Activated T-cell treated with anti-CD3 and anti-CD28 coated beads, Interleukin-2, amount 50 U/mL, for 72 hours (primary cell): ENCODE data around the gene RPS5. TPM values are rescaled to one million over a fixed set of nuclear protein-coding genes. Genes with fewer than 3 reads are reported as not detected.

Source experiments
- ATAC-seq, 2 donors: fragments of 150-1000 bp; cut with Tn5 transposase; replicated peaks in 1 of 2; 2 replicates each; pipeline ENCODE4 v1.10.0; 2021; ENCODE audit warnings: moderate library complexity in 2 of 2, mild to moderate bottlenecking in 1 of 2
- DNase-seq, 2 donors: peaks; one replicate each; pipeline ENCODE4 v3.0.0; 2021 to 2022; ENCODE audit warnings: mixed read lengths in 1 of 2
- H3K27ac Mint-ChIP-seq: one replicate; pipeline ENCODE4 v1.8.0; 2022; ENCODE audit warnings: mild to moderate bottlenecking, moderate library complexity, mixed read lengths
- H3K27me3 Mint-ChIP-seq: one replicate; pipeline ENCODE4 v1.8.0; 2022; ENCODE audit warnings: low read depth, mixed read lengths
- H3K36me3 Mint-ChIP-seq, 2 donors: one replicate each; pipeline ENCODE4 v1.8.0; 2022; ENCODE audit warnings: mixed read lengths in 2 of 2, mild to moderate bottlenecking in 1 of 2; ENCODE audit not compliant: insufficient read depth in 2 of 2
- H3K4me1 Mint-ChIP-seq: one replicate; pipeline ENCODE4 v1.8.0; 2022; ENCODE audit warnings: low read depth, mixed read lengths
- H3K4me3 Mint-ChIP-seq, 2 donors: one replicate each; pipeline ENCODE4 v1.8.0; 2022; ENCODE audit warnings: mild to moderate bottlenecking in 2 of 2, mixed read lengths in 2 of 2, moderate library complexity in 2 of 2
- H3K9me3 Mint-ChIP-seq, 2 donors: one replicate each; pipeline ENCODE4 v1.8.0; 2022; ENCODE audit warnings: mixed read lengths in 2 of 2
- total RNA-seq, 2 donors: library from RNA; stranded (reverse); gene quantifications; one replicate each; pipeline ENCODE4 v1.2.3, GENCODE V29; 2022

RPS5 gene
- total RNA-seq, 2 donors from 2014 or later: 1,499 to 1,539 TPM

DNA sequence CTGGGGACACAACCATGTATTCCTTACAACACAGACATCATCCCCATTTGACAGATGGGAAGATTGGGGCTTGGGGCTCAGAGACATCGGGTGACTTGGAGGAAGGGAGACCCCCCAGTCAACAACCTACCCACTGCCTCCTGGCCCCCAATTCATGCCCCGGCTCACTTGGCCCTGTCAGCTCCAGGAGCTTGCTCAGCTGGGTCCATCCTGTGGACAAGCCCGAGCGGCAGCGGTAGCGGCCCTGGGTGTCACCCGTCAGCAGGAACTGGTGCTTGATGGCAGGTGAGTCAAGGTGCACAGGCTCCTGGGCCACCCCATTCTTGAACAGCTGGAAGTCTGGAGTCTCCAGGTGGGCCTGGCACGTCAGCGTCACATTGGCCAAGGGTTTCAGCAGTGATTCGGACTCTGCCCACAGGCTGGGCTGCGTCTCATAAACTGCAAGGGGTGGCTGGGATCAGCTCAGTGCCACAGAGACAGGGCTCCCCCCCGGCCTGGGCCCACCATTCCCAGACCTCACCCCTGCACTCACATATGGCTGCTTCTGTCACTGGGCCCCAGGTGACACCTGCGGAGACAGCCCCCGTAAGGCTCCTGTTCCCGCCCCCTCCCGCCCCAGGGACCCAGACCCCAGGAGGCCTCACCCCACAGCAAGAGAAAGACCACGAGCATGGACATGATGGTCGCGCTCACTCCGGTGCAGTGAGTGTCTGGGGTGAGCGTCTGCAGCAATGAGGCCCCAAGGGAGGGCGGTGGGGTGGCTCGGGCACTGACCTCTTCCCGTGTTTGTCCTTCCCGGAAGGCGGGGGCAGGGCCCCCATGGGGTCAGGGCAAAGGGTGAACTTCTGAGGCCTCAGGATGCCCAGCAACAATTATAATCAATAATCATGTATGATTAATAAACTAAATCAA, 34.1 kb upstream of the RPS5 start, which contains the start of gene A1BG:
Gene A1BG, minus strand, starts transcription at position 733 of the 912 bp plus-strand sequence. Its CDS starts 55 bp downstream, at position 678.
- ATAC-seq: no peak
- DNase-seq: no peak
- peaks cover 20% of the 10 kb centered on the region for H3K4me1 Mint-ChIP-seq
- no peaks in the 10 kb centered on the region for H3K27me3 Mint-ChIP-seq
- no peaks in the 10 kb centered on the region for H3K9me3 Mint-ChIP-seq
- no peak within 1 kb of the TSS for H3K27ac Mint-ChIP-seq
- no peak within 1 kb of the TSS for H3K4me3 Mint-ChIP-seq
- peaks cover 2 to 4% of the 10 kb centered on the region in 2 donors for H3K36me3 Mint-ChIP-seq

DNA sequence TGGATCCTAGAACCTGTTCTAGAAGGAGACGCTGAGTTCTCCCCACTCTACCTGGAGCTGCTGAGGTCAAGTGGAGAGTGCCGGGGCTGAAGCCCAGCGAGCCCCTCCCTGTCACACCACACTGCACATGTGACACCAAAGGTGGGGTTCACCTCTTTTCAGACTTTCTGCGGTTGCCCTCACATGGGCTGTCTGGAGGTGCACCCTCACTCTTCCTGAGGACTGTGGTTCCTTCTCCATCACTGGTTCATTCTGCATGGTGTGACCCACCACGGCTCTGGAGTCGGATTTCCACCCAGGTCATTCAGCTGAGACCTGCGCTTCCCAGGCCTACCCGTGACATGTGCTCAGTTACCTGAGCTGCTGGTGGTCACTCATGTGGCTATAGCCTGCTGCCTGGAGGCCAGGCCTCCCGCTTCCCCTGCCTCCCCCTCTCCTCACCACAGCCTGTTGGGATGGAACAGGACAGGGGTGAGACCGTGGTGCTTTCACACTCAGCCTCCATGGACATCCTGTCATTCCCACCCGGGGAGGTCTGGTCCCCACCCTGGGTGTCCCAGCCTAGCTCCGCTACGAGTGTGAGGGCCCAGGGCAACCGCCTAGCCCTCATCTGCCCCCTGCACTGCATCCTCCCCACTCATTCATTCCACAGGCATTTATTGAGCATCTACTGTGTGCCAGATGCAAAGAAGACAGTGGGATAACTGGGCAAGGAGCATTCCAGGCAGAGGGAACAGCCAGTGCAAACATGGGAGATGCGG, 33.2 kb upstream of the RPS5 start:
- ATAC-seq: no peak
- no peaks in the 10 kb centered on the region for H3K9me3 Mint-ChIP-seq
- no peak for DNase-seq
- no peaks in the 10 kb centered on the region for H3K27me3 Mint-ChIP-seq
- peaks cover 11% of the 10 kb centered on the region for H3K4me1 Mint-ChIP-seq
- no peak overlapping the region for H3K4me3 Mint-ChIP-seq
- peaks cover 2 to 4% of the 10 kb centered on the region in 2 donors for H3K36me3 Mint-ChIP-seq
- no peak overlapping the region for H3K27ac Mint-ChIP-seq

DNA sequence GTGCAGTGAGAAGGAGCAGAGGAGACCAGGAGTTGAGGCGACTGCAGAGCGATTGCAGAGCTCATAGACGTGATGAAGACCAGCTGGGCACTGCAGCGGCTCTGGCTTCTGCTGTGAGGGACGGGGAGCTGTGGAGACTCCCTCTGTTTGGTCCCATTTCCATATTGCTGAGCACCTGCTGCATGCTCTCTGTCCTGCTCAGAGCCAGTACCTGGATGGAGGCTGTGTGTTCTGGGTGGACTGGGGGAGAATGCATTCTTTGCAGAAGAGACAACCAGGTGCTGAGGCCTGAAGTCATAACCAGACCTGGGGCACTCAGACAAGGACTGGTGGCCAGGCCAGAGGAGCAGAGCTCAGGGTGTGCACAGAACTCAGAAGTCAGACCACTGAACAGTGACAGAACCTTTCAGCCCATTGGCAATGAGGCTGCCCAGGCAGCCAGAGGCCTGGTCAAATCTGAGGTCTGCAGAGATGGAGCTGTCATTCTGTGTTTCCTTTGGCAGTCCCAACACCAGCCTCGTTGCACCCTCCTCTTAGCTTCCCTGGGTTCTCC, 32.5 kb upstream of the RPS5 start:
- no peak for ATAC-seq
- Mint-ChIP-seq H3K4me3 (no peak overlapping the region), H3K4me1 (peaks cover 4% of the 10 kb centered on the region), H3K9me3 (no peaks in the 10 kb centered on the region), H3K27ac (no peak overlapping the region), H3K27me3 (no peaks in the 10 kb centered on the region), H3K36me3 (peaks cover 1 to 2% of the 10 kb centered on the region in 2 donors)
- no peak for DNase-seq

DNA sequence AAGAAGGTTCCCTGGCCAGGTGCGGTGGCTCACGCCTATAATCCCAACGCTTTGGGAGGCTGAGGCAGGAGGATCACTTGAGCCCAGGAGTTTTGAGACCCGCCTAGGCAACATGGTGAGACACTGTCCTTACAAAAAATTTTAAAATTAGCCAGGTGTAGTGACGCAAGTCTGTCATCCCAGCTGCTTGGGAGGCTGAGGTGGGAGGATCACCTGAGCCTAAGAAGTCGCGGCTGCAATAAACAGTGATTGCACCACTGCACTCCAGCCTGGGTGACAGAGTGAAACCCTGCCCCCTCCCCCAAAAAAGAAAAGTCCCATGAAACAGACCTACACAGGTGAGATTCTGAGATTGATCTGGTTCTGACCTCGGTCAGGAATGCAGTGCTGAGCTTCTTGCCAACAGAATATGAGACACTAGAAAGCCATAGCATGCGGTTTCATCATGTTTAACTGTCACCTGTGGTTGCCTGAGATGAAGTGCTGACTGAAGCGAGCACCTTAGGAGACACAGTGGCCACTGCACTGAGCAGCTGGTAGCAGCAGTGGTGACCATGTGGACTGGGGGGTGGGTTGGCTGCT, 31.8 kb upstream of the RPS5 start:
- no peak overlapping the region for H3K27ac Mint-ChIP-seq
- H3K9me3 Mint-ChIP-seq: no peaks in the 10 kb centered on the region
- H3K4me3 Mint-ChIP-seq: peak overlapping the region in 1 of 2 donors; percentile 37
- H3K36me3 Mint-ChIP-seq: no peaks in the 10 kb centered on the region
- ATAC-seq (no peak), DNase-seq (no peak)
- no peaks in the 10 kb centered on the region for H3K27me3 Mint-ChIP-seq
- H3K4me1 Mint-ChIP-seq: no peaks in the 10 kb centered on the region

DNA sequence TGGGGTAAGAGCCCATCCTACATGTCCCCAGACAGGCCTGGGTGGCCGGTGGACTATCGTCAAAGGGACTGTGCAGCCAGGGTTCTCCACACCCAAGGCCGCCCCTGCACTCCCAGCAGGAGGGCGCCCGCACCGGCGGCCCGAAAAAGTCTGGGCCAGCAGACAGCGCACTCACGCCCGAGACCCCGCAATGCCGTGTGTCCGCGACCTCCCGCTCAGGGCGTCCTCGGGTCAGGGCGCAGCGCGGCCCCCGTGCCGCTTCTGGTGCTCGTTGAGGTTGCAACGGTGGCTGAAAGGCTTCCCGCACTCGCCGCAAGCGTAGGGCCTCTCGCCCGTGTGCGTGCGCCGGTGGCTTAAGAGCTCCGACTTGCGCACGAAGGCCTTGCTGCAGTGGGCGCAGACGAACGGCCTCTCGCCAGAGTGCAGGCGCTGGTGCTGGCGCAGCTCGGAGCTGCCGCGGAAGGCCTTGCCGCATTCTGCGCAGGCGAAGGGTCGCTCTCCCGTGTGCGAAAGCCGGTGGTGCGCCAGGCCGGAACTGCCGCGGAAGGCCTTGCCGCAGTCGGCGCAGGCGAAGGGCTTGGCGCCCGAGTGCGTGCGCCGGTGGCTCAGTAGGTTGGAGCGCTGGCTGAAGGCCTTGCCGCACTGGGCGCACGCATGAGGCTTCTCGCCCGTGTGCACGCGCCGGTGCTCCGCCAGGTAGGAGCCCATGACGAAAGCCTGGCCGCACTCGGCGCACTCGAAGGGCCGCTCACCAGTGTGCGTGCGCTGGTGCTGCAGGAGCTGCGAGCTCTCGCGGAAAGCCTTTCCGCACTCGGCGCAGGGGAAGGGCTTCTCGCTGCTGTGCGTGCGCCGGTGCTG, 30.9 kb upstream of the RPS5 start:
- H3K4me3 Mint-ChIP-seq: peak overlapping the region; percentile 63 to 64
- no peaks in the 10 kb centered on the region for H3K9me3 Mint-ChIP-seq
- H3K27me3 Mint-ChIP-seq: no peaks in the 10 kb centered on the region
- no peak overlapping the region for H3K27ac Mint-ChIP-seq
- DNase-seq (peak; percentile 38 to 42), ATAC-seq (peak; percentile 63 to 71)
- H3K36me3 Mint-ChIP-seq: no peaks in the 10 kb centered on the region
- peaks cover 3% of the 10 kb centered on the region for H3K4me1 Mint-ChIP-seq

DNA sequence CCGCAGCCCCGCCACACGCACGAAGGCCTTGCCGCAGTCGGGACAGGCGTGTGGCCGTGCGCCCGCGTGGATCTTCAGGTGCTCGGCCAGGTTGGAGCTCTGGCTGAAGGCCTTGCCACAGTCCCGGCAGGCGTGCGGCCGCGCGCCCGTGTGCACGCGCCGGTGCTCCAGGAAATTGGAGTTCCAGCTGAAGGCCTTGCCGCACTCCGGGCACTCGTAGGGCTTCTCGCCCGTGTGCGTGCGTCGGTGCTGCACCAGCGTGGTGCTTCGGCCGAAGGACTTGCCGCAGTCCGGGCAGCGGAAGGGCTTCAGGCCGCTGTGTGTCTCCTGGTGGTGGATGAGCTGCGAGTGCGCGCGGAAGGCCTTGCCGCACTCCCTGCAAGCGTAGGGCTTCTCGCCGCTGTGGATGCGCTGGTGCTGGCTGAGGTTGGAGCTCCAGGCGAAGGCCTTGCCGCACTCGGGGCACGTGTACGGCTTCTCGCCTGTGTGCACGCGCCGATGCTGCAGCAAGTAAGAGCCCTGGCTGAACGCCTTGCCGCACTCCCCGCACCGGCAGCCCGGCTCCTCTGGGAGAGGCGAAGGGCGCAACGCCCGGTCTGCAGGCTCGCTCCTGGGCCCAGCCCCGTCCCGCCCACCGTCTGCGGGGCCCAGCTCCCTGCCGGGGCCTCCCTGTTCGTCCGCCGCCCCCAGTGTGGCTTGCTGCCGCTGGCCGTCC, 30.1 kb upstream of the RPS5 start:
- Mint-ChIP-seq H3K4me1 (peaks cover 11% of the 10 kb centered on the region), H3K4me3 (peak overlapping the region; percentile 63 to 64), H3K27ac (no peak overlapping the region), H3K9me3 (no peaks in the 10 kb centered on the region), H3K27me3 (no peaks in the 10 kb centered on the region), H3K36me3 (no peaks in the 10 kb centered on the region)
- ATAC-seq: no peak
- no peak for DNase-seq

DNA sequence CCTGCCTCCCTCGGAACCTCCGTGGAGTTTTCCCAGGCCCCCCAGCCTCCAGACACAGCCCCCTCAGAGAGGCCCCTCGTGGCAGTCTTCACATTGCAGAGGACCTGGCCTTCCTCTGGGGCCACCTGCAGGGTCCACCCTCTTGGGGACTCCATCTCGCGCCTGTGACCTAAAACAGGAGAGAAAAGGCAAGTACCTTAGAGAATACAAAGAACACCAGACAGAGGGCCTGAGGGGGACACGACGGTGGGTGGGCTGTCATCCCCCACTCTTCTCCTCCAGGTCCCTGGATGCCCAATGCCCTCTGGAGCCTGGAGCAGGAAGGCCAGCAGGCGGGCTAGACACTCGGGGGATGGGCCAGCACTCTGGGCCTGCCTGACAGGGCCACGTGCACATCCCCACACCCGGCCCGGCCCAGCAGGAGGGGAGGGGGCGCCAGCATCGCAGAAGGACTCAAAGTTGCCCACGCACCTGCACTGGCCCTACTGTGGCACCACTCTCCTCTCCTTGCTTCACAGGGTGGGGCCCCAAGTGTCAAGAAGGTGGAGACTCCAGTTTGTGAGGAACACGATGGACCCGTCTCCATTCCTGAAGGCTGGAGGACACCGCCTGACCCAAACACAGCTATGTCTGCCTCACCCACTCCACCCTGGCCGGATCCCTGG, 29.5 kb upstream of the RPS5 start:
- Mint-ChIP-seq H3K9me3 (no peaks in the 10 kb centered on the region), H3K4me3 (peak overlapping the region in 1 of 2 donors; percentile 37), H3K27ac (no peak overlapping the region), H3K4me1 (peaks cover 14% of the 10 kb centered on the region), H3K27me3 (no peaks in the 10 kb centered on the region), H3K36me3 (peaks cover 0 to 1% of the 10 kb centered on the region in 2 donors)
- DNase-seq: no peak
- ATAC-seq: no peak

DNA sequence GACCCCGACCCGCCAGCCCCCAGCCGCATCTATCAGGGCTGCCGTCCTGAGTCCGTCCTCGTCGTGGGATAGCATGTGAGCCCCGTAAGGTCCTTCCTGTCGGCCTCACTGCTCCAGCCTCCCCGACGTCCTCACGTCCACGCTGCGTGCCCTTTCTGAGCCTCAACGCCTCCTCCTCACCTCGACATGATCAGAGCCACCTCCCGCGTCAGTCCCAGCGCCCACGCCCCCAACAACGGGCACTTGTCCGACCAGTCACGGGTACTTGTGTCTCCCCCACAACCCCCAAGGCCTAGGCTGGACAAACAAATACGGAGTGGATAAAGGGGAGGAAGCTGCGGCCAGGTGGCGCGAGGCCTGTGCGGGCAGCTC, 25.2 kb upstream of the RPS5 start:
- H3K36me3 Mint-ChIP-seq: peaks cover 0 to 1% of the 10 kb centered on the region in 2 donors
- no peaks in the 10 kb centered on the region for H3K27me3 Mint-ChIP-seq
- ATAC-seq (peak; percentile 26 to 41), DNase-seq (peak; percentile 65 to 73)
- H3K27ac Mint-ChIP-seq: peak overlapping the region; percentile 91
- H3K4me3 Mint-ChIP-seq: peak overlapping the region; percentile 92 to 99
- no peaks in the 10 kb centered on the region for H3K9me3 Mint-ChIP-seq
- H3K4me1 Mint-ChIP-seq: peaks cover 19% of the 10 kb centered on the region

DNA sequence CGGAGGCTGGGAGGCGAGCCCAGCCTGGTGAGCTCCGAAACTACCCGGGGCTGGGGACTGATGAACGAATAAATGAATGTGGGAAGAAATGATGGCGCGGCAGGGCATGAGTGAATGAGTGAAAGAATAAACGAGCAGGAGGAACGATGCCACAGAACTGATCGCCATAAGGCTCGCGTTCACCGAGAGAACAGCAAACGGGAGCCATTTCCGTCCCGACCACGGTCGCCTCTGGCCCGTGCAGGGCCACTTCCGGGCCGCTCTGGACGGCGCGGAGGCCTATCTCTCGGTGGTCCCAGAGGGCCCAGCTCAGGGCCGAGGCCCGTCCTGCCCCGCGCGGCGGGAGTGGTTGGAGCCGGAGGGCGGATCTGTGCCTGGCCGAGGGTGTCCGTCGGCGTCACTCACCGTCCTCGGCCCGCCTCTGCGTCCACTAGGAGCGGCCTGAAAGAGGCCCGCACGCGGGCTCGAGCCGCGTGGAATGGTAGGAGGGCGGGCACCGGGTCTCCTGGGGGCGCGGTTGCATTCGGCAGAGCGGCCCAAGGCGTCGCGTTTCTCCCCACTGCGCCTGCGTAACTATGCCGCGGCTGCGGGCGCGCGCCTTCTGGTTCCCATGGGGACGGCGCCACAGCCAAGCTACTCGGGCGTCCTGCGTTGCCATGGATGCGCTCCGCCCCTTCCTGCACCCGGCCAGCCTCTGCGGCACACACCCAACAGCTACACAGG, 24.6 kb upstream of the RPS5 start, which contains the start of gene ZNF497:
Gene ZNF497, minus strand, starts transcription at position 480 of the 723 bp plus-strand sequence. CDS start 5,116 bp downstream, outside the sequence.
- H3K9me3 Mint-ChIP-seq: no peaks in the 10 kb centered on the region
- peak; percentile 97 to 98 for DNase-seq
- peak within 1 kb of the TSS; percentile 92 to 99 for H3K4me3 Mint-ChIP-seq
- H3K27ac Mint-ChIP-seq: peak within 1 kb of the TSS; percentile 97
- H3K4me1 Mint-ChIP-seq: peaks cover 19% of the 10 kb centered on the region
- peak; percentile 92 to 94 for ATAC-seq
- peaks cover 0 to 1% of the 10 kb centered on the region in 2 donors for H3K36me3 Mint-ChIP-seq
- no peaks in the 10 kb centered on the region for H3K27me3 Mint-ChIP-seq

DNA sequence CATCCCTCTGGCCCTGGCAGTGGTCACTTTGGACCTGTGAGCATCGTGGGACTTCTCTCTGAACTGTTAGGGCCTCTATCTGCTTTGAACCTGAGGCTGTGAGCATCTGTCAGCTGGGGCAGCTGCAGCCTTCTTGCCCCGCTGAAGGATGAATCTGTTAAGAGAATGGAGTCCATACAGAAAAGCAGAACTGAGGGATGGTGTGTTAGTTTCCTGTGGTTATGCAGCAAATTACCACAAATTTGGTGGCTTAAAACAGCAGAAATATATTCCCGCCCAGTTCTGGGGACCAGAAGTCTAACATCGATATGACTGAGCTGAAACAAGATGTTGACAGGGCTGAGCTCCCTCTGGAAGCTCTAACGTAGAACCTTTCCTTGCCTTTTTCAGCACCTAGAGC, 22.9 kb upstream of the RPS5 start:
- peaks cover 0 to 1% of the 10 kb centered on the region in 2 donors for H3K36me3 Mint-ChIP-seq
- no peak overlapping the region for H3K27ac Mint-ChIP-seq
- no peak for DNase-seq
- H3K4me1 Mint-ChIP-seq: peaks cover 19% of the 10 kb centered on the region
- no peaks in the 10 kb centered on the region for H3K27me3 Mint-ChIP-seq
- H3K9me3 Mint-ChIP-seq: no peaks in the 10 kb centered on the region
- H3K4me3 Mint-ChIP-seq: no peak overlapping the region
- no peak for ATAC-seq
